Keratinocyte (primary cell): ENCODE data around the gene CMSS1. TPM values are rescaled to one million over a fixed set of nuclear protein-coding genes. Genes with fewer than 3 reads are reported as not detected.

Experiments
- DNase-seq: peaks from one replicate; pipeline ENCODE4 v3.0.0-alpha.2; 2011; ENCODE audit warnings: low read depth, missing footprints, low spot score
- FAIRE-seq: peaks from 2 replicates; lab custom pipeline; 2011; peaks lifted over from hg19 to GRCh38; lab: Jason Lieb, UNC
- H2AFZ ChIP-seq: 2 replicates; pipeline ENCODE4 v1.6.0; 2012; ENCODE audit warnings: low read length, control low read depth, inconsistent platforms; ENCODE audit not compliant: control insufficient read depth
- H3K27ac ChIP-seq: 2 replicates; pipeline ENCODE4 v1.5.1; 2011; ENCODE audit warnings: low read length; ENCODE audit not compliant: control insufficient read depth, insufficient read depth
- H3K27me3 ChIP-seq: 3 replicates; pipeline ENCODE4 v1.6.0; 2011; ENCODE audit warnings: low read length; ENCODE audit not compliant: control insufficient read depth, insufficient read depth; ENCODE audit errors: extremely low read depth
- H3K36me3 ChIP-seq, 2 experiments: 2 replicates in 1 of 2; 3 replicates in 1 of 2; pipeline ENCODE4 v1.5.1; 2011; ENCODE audit warnings: low read length in 2 of 2, mild to moderate bottlenecking in 1 of 2; ENCODE audit not compliant: control insufficient read depth in 2 of 2, insufficient read depth in 2 of 2; ENCODE audit errors: extremely low read depth in 1 of 2
- H3K4me1 ChIP-seq: 3 replicates; pipeline ENCODE4 v1.5.1; 2011; ENCODE audit warnings: low read length; ENCODE audit not compliant: control insufficient read depth, insufficient read depth; ENCODE audit errors: extremely low read depth
- H3K4me2 ChIP-seq: 3 replicates; pipeline ENCODE4 v1.6.0; 2011; ENCODE audit warnings: low read depth, low read length; ENCODE audit not compliant: control insufficient read depth, insufficient read depth; ENCODE audit errors: extremely low read depth
- H3K4me3 ChIP-seq, 3 experiments: fragments of 200-600 bp in 1 of 3; sonication (generic) in 1 of 3; 2 replicates in 2 of 3; 3 replicates in 1 of 3; pipeline ENCODE4 v1.5.1; 2011 to 2016; ENCODE audit warnings: low read length in 3 of 3, mild to moderate bottlenecking in 3 of 3, control low read depth in 2 of 3, inconsistent platforms in 1 of 3, low read depth in 1 of 3, mixed read lengths in 1 of 3, mixed run types in 1 of 3, moderate library complexity in 1 of 3; ENCODE audit not compliant: control insufficient read depth in 2 of 3, insufficient read depth in 2 of 3; ENCODE audit errors: extremely low read depth in 1 of 3
- H3K79me2 ChIP-seq: 2 replicates; pipeline ENCODE4 v1.6.0; 2012; ENCODE audit warnings: low read length; ENCODE audit not compliant: control insufficient read depth, insufficient read depth
- H3K9ac ChIP-seq: 3 replicates; pipeline ENCODE4 v1.6.0; 2011; ENCODE audit warnings: low read length; ENCODE audit not compliant: control insufficient read depth, insufficient read depth; ENCODE audit errors: extremely low read depth
- H3K9me1 ChIP-seq: 3 replicates; pipeline ENCODE4 v1.6.0; 2011; ENCODE audit warnings: low read length; ENCODE audit not compliant: control insufficient read depth, insufficient read depth; ENCODE audit errors: extremely low read depth
- H3K9me3 ChIP-seq: 2 replicates; pipeline ENCODE4 v1.5.1; 2012; ENCODE audit warnings: low read depth, low read length; ENCODE audit not compliant: control insufficient read depth
- H4K20me1 ChIP-seq: 3 replicates; pipeline ENCODE4 v1.6.0; 2011; ENCODE audit warnings: low read length; ENCODE audit not compliant: control insufficient read depth, insufficient read depth; ENCODE audit errors: extremely low read depth
- EZH2 ChIP-seq: IDR thresholded peaks from one replicate; pipeline ENCODE4 v1.6.1; 2012; ENCODE audit warnings: inconsistent platforms, mild to moderate bottlenecking, low read length, moderate library complexity
- dilution Hi-C: fragments of 300-500 bp; cut with MboI; formaldehyde crosslinking; loops from one replicate; pipeline ENCODE4 v1.7.0; 2020; ENCODE audit warnings: low sequenced_read_pairs; ENCODE audit not compliant: extremely low pct_ligation_motif_present
- polyA plus RNA-seq, 5 experiments: library from polyadenylated mRNA; depleted of rRNA in 3 of 5; stranded (reverse) in 3 of 5; stranded (forward) in 1 of 5; unstranded in 1 of 5; fragments of >200 nt; gene quantifications; 1 replicate in 1 of 5; 2 replicates in 3 of 5; 3 replicates in 1 of 5; pipeline versions ENCODE4 v1.2.1 to v1.2.3, GENCODE V29; 2011 to 2012; ENCODE audit warnings: missing spikeins in 2 of 5, low read depth in 1 of 5, low replicate concordance in 1 of 5
- TF ChIP-seq, protein P1 (sequence below), 3 experiments: IDR thresholded peaks in 1 of 3; conservative IDR thresholded peaks in 1 of 3; optimal IDR thresholded peaks in 1 of 3; 2 replicates in 2 of 3; 3 replicates in 1 of 3; pipeline versions ENCODE3 to v1.5.1; 2011; ENCODE audit warnings: low read length in 3 of 3, mild to moderate bottlenecking in 3 of 3, moderate library complexity in 2 of 3, control low read depth in 1 of 3, inconsistent platforms in 1 of 3; ENCODE audit not compliant: insufficient read depth in 2 of 3; ENCODE audit errors: extremely low read depth in 1 of 3

The CMSS1 gene
- polyA plus RNA-seq, 1 donor (not counting 4 experiments of a cell fraction or from before 2014, with no cell fraction given) = 37.2 TPM

DNA sequence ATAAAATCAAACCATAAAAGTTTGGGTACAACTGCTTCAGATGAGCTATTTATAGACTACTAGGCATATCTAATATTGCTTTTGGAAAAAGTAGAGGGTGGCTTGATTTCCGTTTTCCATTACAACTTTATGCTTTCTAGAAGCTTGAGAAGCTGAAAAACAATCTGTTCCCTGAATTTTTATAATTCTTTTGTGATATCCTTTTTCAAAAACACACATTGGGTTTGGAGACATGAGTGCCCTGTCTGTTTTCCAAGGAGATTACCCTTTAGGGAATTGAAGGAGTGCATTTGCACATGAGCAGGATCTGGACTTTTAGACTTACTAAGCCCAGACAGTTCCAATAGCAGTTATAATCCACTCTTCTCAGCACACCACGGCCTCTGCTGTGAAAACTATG is 346.1 kb downstream of the CMSS1 start:
- peaks cover 0 to 2% of the 10 kb centered on the region in 2 experiments for H3K36me3 ChIP-seq
- dilution Hi-C loops = no loop called here
- H3K27ac ChIP-seq = no peak overlapping the region
- no peak for TF ChIP-seq EZH2
- TF ChIP-seq, protein P1, sequence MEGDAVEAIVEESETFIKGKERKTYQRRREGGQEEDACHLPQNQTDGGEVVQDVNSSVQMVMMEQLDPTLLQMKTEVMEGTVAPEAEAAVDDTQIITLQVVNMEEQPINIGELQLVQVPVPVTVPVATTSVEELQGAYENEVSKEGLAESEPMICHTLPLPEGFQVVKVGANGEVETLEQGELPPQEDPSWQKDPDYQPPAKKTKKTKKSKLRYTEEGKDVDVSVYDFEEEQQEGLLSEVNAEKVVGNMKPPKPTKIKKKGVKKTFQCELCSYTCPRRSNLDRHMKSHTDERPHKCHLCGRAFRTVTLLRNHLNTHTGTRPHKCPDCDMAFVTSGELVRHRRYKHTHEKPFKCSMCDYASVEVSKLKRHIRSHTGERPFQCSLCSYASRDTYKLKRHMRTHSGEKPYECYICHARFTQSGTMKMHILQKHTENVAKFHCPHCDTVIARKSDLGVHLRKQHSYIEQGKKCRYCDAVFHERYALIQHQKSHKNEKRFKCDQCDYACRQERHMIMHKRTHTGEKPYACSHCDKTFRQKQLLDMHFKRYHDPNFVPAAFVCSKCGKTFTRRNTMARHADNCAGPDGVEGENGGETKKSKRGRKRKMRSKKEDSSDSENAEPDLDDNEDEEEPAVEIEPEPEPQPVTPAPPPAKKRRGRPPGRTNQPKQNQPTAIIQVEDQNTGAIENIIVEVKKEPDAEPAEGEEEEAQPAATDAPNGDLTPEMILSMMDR (optimal IDR thresholded peaks at IDR 0.05 in 1 of 3, IDR thresholded peaks at IDR 0.05 in 1 of 3, conservative IDR thresholded peaks at IDR 0.05 in 1 of 3; ENCODE audit: extremely low read depth in 1 of 3, insufficient read depth in 2 of 3, low read length in 3 of 3) = no peak
- no peak overlapping the region for H3K9ac ChIP-seq
- no peaks in the 10 kb centered on the region for H3K9me1 ChIP-seq
- H3K27me3 ChIP-seq = no peaks in the 10 kb centered on the region
- FAIRE-seq = no peak
- H3K9me3 ChIP-seq = no peaks in the 10 kb centered on the region
- DNase-seq = no peak
- H3K79me2 ChIP-seq = no peaks in the 10 kb centered on the region
- no peak overlapping the region for H2AFZ ChIP-seq
- peaks cover 11% of the 10 kb centered on the region for H3K4me1 ChIP-seq
- no peak overlapping the region for H3K4me2 ChIP-seq
- H4K20me1 ChIP-seq = no peaks in the 10 kb centered on the region
- no peak overlapping the region for H3K4me3 ChIP-seq

DNA sequence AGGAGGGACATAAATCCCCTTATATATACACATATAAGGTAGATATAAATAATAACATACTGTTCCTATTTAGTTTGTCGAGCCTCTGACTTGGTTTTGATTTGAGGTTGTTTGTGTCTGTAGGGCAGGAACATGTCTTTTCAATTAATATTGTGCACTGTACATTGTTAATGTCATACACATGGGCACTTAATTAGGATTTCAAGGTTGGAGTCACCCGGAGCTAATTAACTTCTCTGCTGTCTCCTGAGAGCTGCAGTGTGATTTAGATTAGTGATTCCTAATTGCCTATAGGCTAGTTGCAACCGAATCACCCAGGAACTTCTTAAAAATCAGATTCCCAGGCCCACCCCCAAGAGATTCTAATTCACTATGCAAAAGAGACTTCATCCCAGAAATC is 347.1 kb downstream of the CMSS1 start:
- H3K9me1 ChIP-seq = no peaks in the 10 kb centered on the region
- peaks cover 0 to 2% of the 10 kb centered on the region in 2 experiments for H3K36me3 ChIP-seq
- dilution Hi-C loops = no loop called here
- no peak overlapping the region for H3K9ac ChIP-seq
- no peaks in the 10 kb centered on the region for H4K20me1 ChIP-seq
- peaks cover 3% of the 10 kb centered on the region for H3K4me1 ChIP-seq
- no peaks in the 10 kb centered on the region for H3K9me3 ChIP-seq
- no peak overlapping the region for H3K27ac ChIP-seq
- H3K79me2 ChIP-seq = no peaks in the 10 kb centered on the region
- TF ChIP-seq EZH2 = no peak
- TF ChIP-seq, protein P1 (optimal IDR thresholded peaks at IDR 0.05 in 1 of 3, IDR thresholded peaks at IDR 0.05 in 1 of 3, conservative IDR thresholded peaks at IDR 0.05 in 1 of 3; ENCODE audit: extremely low read depth in 1 of 3, insufficient read depth in 2 of 3, low read length in 3 of 3) = no peak
- FAIRE-seq (no peak), DNase-seq (no peak)
- no peak overlapping the region for H2AFZ ChIP-seq
- no peak overlapping the region for H3K4me3 ChIP-seq
- no peaks in the 10 kb centered on the region for H3K27me3 ChIP-seq
- H3K4me2 ChIP-seq = no peak overlapping the region
